Hematopoietic multipotent progenitor cell (in vitro differentiated cells): ENCODE data around the gene PIGK. TPM values are rescaled to one million over a fixed set of nuclear protein-coding genes. Genes with fewer than 3 reads are reported as not detected.

ENCODE experiments used
- DNase-seq, 3 donors: peaks; one replicate each; pipeline ENCODE4 v3.0.0-alpha.2; 2011 to 2015; ENCODE audit warnings: low read depth in 2 of 3, low spot score in 2 of 3
- small RNA-seq: library from RNA; depleted of rRNA; stranded (forward); fragments of <200 nt; gene quantifications from one replicate; pipeline ENCODE3, GENCODE V24; 2012
- total RNA-seq: library from RNA; depleted of rRNA; stranded (reverse); fragments of >200 nt; gene quantifications from one replicate; pipeline ENCODE4 v1.2.3, GENCODE V29; 2012

PIGK gene
- total RNA-seq, 1 donor = 12.7 TPM

GRCh38 chr1:77044133-77044849 lies 174.9 kb downstream of the PIGK start:
- no peak for DNase-seq

DNA sequence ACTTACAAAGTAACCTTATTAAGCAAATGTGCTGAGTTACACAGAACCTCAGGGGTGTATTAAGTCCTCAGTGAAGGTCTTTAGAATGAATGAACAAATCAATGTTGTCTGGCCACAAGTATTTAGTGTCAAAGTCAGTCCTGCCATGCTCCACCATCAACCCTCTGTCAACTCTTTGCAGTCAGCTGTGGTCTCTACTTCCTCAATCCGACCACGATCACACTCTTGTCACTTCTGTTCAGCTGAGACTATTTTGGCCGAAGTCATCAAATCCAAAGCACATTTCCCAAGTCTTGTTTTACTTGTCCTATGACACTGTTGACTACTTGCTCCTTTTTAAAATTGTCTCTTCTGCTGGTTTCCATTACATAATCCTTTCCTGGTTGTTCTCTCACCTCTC lies 178.4 kb downstream of the PIGK start:
- DNase-seq = peak in 2 of 3 donors; percentile 5 to 51

- no peak for DNase-seq
Measured at GRCh38 chr1:77039739-77040138, 179.5 kb downstream of the PIGK start.

- DNase-seq = no peak
Measured at GRCh38 chr1:77039111-77039510, 180.1 kb downstream of the PIGK start.

Small RNA genes lying within 50 kb of the gene (small RNA-seq; reads per million reads assigned to genes)
- gene MIR7156 = not detected

Other genes with a start within 250 kb of the PIGK start
- 0.54 TPM for gene AK5, start 62.6 kb upstream of the PIGK start, total RNA-seq